GM21367 (cell line): ENCODE results near the gene ADAD2.
"Not testable (repeated sequence)": the region's sequence is repeated elsewhere in the genome, so short reads cannot be mapped to it uniquely, and the experiment has no call there.

ENCODE experiments used
- ATAC-seq: cut with Tn5 transposase; IDR thresholded peaks from one replicate; pipeline ENCODE4 v1.9.1; 2021; ENCODE audit not compliant: unreplicated experiment

Gene ADAD2

DNA sequence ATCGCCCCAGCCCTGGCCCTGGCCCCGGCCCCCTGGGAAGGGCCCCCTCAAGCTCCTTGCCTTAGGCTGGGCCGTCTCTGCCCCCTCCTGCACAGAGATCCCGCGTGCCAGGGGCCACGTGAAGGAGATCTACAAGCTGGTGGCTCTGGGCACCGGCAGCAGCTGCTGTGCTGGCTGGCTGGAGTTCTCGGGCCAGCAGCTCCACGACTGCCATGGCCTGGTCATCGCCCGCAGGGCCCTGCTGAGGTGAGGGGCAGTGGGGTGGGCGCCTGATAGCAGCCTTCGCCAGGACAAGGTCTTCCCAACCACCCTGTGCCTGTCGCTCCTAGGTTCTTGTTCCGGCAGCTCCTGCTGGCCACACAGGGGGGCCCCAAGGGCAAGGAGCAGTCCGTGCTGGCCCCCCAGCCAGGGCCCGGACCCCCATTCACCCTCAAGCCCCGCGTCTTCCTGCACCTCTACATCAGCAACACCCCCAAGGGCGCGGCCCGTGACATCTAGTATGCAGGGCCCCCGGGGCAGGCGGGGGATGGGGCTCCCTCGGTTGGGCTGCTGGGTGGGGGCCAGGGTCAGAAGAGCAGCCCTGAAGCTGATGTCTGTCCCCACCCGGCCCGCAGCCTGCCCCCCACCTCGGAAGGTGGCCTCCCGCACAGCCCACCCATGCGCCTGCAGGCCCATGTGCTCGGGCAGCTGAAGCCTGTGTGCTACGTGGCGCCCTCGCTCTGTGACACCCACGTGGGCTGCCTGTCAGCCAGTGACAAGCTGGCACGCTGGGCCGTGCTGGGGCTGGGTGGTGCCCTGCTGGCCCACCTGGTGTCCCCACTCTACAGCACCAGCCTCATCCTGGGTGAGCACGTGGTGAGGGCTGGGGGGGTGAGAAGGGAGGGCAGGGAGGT is 4.5 kb downstream of the ADAD2 start:
- no peak for ATAC-seq

GRCh38 chr16:84196101-84196500 is 5.1 kb downstream of the ADAD2 start:
- ATAC-seq, result no peak

- ATAC-seq, result no peak
Observed at GRCh38 chr16:84196727-84197394, 5.9 kb downstream of the ADAD2 start.

GRCh38 chr16:84197466-84198128 is 6.6 kb downstream of the ADAD2 start:
- no peak for ATAC-seq

- ATAC-seq, result no peak
Observed at GRCh38 chr16:84198401-84198800, 7.4 kb downstream of the ADAD2 start.

- ATAC-seq, result no peak
Observed at GRCh38 chr16:84199097-84199496, 8.1 kb downstream of the ADAD2 start.

GRCh38 chr16:84199861-84200260 is 8.9 kb downstream of the ADAD2 start:
- ATAC-seq, result no peak

DNA sequence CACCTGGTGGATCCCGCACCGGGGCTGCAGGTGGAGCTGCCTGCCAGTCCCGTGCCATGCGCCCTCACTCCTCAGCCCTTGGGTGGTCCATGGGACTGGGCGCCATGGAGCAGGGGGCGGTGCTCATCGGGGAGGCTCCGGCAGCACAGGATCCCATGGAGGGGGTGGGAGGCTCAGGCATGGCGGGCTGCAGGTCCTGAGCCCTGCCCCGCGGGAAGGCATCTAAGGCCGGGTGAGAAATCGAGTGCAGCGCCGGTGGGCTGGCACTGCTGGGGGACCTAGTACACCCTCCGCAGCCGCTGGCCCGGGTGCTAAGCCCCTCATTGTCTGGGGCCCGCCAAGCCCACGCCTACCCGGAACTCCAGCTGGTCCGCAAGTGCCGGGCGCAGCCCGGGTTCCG is 13.6 kb downstream of the ADAD2 start:
- ATAC-seq, result not testable (repeated sequence)

GRCh38 chr16:84205123-84205522 is 14.2 kb downstream of the ADAD2 start:
- ATAC-seq, result not testable (repeated sequence)

DNA sequence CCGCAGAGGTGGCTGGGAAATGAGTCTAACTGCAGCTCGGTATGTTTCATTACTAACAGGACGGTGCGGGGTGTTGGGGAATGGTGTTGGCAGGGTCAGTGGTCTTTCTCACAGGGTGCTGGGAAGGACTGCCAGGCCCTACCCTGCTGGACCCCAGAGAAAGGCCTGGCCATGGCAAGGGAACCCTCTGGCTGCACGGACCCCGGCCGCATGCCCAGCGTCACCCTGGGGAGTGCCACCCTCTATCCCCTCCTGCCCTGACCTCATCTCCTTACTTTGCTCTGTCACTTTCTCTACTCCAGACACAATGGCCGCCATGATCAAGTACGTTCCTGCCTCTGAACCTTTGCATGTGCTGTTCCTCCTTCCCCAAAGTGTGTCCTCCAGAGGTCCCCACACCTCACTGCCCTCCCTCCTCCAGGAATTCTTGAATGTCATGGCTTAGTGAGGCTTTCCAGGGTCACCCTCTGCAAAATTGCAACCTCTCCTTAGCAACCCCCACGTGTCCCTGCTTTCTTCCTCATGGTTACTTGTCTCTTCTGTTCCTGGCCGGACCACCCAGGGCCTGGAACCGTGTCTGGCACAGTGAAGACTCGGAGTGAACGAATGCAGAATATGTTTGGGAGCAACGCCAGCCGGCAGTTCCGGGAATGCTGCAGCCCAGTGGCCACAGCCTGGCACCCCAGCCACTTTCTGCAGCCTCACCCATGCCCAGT is 15.2 kb downstream of the ADAD2 start:
- ATAC-seq, result no peak

- no peak for ATAC-seq
Observed at GRCh38 chr16:84207251-84207650, 16.3 kb downstream of the ADAD2 start.

DNA sequence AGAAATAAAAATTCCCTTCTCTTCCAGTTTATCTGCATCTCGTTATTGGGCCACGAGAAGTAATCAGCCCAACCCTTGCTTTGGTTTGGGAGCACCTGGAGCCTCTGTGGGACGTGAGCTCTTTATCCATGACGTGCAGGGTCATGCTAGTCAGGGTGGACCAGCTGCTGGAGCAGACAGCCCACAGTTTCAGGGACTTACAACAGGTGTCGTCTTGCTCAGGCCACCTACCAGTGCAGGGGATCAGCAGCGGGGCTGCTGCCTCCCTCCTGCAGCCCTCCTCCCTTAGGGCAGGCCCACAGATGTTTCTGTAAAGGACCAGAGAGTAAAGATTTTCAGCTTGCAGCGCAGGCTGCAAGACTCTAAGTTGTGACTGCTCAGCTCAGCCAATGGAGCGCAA is 16.9 kb downstream of the ADAD2 start:
- ATAC-seq, result no peak

- ATAC-seq, result no peak
Observed at GRCh38 chr16:84209989-84210388, 19.0 kb downstream of the ADAD2 start.

DNA sequence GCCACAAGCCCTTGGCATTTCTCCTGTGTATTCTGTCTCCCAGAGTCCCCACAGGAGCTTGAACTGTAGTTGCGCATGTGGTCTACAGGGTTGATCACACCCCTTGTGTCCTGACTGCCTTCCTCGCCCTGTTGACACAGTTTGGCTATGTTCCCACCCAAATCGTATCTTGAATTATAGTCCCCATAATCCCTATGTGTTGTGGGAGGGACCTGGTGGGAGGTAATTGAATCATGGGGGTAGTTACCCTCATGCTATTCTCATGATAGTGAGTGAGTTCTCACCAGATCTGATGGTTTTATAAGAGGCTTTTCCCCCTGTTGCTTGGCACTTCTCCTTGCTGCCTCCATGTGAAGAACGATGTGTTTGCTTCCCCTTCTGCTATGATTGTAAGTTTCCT is 21.2 kb downstream of the ADAD2 start:
- ATAC-seq, result no peak

DNA sequence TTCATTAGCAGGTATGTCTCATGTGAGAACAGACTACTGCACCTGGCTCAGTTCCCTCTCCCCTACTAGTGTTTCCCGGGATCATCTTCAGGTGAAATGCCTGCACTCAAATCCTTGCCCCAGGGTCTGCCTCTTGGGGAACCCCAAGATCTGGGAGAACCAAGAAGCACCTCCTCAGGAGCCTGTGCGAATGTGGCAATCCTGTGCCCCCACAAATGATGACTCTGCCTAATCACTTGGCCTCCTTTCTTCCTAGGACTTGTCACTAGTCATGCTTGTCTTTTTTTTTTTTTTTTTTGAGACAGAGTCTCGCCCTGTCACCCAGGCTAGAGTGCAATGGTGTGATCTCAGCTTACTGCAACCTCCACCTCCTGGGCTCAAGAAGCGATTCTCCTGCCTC is 21.7 kb downstream of the ADAD2 start:
- ATAC-seq, result no peak

DNA sequence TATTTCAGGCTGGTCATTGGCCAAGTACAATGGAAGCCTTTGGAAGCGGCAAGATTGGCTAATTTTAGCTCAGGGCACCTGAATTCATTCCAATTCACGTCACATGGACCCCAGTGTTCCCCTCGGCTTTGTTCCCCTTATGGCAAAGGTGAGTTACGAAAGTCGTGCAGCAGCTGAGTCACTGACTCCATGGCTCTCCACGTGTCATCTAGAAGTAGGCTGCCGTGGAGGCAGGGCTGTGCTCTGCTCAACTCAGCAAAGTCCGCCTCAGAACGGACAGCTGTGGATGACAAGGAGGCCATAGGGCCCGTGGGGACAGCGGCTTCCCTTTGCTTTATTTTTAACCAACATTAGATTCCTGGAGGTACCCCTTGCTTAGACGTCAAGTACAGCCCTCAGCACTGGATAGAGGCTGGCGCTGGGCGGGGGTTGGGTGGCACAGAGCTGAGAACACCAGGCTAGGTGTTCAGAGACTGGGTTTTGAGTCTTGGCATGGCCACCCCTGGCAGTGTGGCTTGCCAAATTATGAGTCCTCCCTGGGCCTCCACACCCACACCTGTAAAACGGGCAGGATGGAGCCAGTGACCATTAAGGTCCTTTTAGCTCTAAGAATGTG is 23.6 kb downstream of the ADAD2 start:
- no peak for ATAC-seq

DNA sequence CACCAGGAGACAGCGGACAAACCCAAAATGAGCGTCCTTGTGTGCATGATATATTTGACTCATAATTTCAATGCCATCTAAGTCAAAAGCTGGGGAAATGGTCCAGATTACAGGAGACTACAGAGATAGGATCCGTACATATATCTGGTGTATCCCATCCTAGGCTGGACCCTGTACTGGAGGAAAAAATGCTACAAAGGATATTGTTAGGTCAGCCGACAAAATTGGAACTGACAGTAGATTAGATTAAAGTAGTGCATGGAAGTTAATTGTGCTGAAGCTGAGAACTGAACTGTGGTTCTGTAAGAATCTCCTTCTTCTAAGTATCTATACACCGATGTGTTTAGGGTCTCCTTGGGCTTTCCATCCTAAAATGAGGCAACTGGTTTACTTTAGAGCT is 24.6 kb downstream of the ADAD2 start:
- no peak for ATAC-seq

DNA sequence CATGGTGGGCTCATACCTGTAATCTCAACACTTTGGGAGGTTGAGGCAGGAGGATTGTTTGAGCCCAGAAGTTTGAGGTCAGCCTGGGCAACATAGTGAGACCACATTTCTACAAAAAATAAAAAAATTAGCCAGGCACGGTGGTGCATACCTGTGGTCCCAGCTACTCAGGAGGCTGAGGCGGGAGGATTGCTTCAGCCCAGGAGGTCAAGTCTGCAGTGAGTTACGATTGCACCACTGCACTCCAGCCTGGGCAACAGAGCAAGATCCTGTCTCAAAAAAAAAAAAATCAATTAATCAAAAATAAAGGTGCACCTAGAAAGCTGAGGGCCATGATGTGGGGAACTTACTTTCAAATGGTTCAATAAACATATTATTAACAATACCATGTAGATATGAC is 25.2 kb downstream of the ADAD2 start:
- ATAC-seq, result not testable (repeated sequence)

DNA sequence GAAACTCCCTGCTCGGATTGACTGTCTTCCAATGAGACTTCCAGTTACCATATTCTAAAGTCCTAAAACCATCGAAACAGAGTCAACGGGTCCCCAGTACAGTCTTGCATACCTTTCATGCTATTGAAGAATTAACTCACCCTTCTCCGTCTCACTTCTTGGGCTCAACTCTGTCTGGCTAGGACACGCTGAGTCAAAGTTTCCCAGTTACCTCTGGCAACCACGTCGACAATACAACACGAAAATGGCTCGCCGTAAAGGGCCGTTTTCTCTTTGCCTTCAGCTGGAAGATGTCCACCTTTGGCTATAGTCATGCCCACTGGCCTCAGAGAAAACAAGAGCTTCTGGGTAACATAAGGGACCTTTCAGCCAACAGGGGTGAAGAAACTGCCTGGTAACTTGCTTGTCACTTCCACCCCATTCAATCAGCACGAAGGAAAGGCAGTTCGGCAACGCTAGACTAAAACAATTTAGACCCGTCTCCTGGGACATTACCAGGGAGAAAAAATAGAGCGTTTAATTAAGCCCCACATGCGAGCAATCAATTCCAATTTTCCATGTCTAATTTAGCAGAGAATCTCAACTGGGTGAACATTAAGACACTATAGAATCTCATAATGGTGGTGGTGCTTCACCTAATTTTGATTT is 27.3 kb downstream of the ADAD2 start:
- ATAC-seq, result no peak

DNA sequence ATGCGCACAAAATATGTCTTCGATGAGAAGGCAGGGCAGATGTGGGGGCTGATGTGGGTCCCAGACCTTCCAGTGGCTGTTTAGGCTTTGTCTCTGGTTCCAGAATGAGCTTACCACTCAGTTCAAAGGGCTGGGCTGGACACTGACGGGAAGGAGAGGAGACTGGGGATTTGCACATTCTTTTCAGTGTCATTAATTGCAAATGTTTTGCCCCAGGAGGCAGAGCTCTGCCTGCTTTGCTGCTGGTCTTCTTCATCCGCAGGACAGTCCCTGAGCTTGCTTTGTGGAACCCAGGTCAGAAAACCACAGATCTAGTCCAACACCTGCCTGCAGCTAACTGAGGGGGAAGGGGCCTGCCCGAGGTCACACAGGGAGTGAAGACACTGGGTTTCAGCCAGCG is 28.0 kb downstream of the ADAD2 start:
- no peak for ATAC-seq
